Activated CD8-positive, alpha-beta memory T cell treated with anti-CD3 and anti-CD28 coated beads, Interleukin-2, amount 50 U/mL, for 1 hour (primary cell): ENCODE data around the gene PRDM8.

Experiments used
- DNase-seq: peaks from one replicate; pipeline ENCODE4 v3.0.0-alpha.2; 2020; ENCODE audit errors: extremely low read depth

PRDM8 gene

GRCh38 chr4:80183250-80184052, 13.9 kb upstream of the PRDM8 start:
- DNase-seq: no peak

- DNase-seq: peak; percentile 70
Observed at GRCh38 chr4:80184053-80184824, 13.1 kb upstream of the PRDM8 start.

DNA sequence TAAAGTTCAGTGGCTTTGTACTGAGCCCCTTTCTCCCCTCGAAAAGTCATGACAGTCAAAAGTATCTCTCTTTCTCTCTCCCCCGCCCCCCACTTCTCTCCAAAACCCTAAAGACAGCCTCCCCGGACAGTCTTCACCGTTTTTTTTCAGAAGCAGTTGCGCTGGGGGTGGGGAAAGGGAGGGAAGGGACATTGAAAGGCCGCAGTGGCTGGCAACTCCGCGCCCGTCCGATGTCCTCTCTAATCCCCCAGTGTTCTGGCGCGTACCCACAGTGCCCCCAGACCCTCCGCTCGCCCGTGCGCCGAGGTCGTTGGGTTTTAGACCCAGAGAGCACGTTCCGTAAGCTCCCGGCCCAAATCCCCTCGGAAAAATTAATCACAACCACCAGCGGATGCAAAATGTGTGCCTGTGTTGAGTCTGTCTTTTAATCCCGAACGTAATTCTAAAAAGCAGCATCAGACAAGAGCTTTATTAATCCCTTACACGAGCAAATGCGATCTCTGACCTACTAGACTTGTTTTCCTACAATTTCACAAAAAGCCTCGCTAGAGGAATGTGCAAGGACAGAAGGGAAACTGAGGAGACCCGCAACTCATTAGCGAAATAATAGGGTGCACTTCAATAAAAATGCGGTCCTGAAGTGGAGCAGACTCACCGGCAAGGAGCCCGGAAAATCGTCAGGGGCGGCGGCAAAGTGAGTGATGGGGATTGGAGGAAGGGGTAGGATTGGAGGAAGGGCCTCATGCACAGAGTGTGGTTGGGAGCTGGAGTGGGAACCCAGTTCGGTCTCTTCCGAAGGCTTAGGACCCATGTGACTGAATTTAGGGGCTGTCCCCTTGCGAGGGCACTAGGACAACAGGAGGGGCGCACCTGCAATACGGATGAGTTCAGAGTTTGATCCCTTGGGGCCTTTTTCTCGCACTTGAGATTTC, 12.2 kb upstream of the PRDM8 start:
- DNase-seq: no peak

GRCh38 chr4:80185787-80186548, 11.3 kb upstream of the PRDM8 start:
- DNase-seq: no peak

GRCh38 chr4:80186676-80187075, 10.6 kb upstream of the PRDM8 start:
- DNase-seq: no peak

DNA sequence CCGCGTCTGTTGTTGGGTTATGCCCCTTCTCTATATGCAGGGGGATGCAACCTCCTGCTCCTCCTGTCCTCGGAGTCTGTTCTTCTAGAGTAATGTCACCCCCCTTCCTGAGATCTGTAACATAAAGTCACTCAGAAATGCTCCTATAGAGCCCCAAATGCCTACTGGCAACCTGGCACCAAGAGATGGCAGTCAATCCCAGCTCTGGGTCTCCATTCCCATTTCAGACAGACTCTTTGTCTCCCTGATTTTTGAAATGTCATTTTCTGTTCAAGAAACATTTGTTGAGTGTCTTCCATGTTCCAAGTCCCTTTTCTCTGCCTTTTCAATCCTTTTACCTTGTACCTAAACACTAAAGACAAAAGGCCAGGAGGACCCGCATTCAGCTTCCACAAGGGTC, 9.6 kb upstream of the PRDM8 start:
- no peak for DNase-seq

DNA sequence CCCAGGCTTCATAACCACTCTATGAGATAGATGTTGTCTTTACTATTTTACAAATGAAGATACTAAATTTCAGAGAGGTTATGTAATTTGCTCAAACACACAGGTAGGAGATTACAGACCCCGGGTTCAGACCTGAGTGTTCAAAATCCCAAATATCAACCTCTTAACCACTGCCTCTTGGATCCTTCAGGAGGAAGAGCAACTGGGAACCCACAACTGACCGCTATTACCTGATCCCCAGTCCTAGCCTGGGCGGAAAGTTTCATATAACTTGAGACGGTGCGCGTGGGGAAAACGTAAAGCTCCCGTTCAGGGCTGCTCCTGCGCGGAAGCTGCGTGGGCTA, 8.9 kb upstream of the PRDM8 start:
- DNase-seq: no peak

DNA sequence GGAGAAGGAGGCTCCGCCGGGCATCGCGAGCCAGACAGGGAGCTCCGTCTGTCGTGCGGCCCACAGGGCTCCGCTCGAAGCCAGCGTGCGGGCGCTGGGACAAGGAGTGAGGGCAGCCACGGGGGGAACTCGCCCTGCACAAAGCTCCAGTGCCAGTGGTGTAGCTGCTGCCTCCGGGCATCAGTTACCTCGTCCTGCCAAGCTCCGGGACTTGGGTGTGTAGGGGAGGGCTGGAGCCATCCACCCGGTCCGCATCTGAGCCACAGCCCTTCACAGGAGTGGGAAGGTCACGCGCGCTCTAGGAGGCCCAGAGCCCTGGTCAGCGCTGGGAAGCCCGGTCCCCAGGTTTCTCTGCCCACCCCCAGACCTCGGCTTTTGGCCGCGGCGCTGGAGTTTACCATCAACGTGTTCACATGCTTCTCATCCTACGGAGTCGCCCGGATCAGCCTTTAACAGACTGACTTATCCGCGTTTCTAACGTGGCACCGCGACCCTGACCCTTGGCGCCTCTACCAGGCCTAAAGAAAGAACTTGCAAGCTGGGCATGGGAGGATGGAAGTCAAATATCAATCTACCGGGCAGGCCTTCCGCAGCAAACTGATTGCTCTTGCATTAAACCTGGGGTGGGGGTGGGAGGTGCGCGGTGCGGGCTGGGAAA, 8.4 kb upstream of the PRDM8 start:
- no peak for DNase-seq

DNA sequence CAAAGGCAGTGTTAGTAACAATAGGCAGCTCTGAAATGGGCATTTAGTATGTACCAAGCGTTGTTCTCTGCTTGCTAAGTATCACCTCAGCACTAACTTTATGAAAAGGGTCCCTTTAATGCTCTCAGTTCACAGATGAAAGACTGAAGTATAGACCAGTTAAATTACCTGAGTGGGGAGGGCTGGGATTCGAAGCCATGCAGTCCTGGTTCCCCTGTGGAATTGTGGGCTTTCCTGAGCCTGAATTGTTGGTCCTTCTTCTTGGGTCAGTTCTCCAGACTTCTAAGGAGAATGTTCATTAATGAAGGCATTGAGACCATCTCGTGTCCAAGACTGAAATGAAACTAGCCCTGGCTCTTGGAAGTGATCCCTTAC, 7.7 kb upstream of the PRDM8 start:
- DNase-seq: no peak

DNA sequence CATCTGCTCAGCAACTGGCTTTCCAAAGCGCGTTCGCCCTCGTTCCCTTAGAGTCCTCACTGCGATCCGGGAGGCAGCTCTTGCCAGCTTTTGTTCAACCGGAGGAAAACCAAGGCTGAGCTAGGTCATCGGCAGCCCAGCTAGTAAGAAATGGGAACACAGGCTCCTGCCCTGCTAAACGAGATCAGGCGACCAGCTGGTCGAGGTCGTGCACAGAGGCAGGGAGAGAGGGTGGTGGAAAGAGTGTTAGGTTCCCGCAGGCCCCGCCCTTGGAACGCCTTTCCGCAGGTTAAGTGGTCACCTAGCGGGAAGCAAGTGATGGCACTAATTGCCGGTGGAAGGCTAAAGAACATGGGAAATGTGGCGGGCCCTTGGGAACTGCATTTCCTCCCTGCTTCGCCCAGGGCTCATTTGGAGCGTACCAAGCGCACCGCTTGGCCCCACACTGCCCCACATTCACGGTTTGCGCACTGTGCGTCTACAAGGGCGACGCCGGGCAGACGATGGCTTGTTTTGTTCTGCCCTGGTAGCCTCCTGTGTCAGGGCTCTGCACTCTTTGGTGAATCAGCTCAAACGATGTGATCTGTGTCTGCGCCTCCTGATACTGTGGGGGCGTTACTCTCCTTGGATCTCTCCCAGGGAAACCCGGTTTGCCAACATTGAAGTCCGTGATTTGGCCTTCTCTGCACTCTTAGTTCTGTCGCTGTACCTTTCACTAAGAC, 7.2 kb upstream of the PRDM8 start:
- DNase-seq: no peak

- no peak for DNase-seq
Observed at GRCh38 chr4:80192252-80192866, 4.9 kb upstream of the PRDM8 start.

DNA sequence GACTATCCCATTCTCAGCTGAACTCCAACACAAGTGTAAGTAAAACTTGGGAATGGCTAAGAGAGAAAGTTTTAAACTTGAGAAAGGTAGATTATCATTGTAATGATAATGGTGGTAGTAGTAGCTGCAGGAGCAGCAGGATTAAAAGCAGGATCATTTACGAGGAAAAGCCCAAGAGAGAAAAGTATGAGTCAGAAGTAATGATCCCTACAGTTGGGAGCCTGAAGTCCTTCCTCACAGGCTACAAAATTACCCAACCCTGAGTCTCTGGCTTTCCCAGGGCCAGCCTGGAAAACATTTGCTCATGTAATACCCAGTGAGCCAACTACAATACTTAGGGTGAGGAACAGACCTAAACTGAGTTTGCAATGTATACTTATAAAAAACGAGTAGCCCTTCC, 4.4 kb upstream of the PRDM8 start:
- no peak for DNase-seq

GRCh38 chr4:80195441-80196140, 1.7 kb upstream of the PRDM8 start:
- DNase-seq: no peak

- DNase-seq: no peak
Observed at GRCh38 chr4:80196259-80196921, 913 bp upstream of the PRDM8 start.

- no peak for DNase-seq
Observed at GRCh38 chr4:80197601-80198440, 518 bp downstream of the PRDM8 start.

DNA sequence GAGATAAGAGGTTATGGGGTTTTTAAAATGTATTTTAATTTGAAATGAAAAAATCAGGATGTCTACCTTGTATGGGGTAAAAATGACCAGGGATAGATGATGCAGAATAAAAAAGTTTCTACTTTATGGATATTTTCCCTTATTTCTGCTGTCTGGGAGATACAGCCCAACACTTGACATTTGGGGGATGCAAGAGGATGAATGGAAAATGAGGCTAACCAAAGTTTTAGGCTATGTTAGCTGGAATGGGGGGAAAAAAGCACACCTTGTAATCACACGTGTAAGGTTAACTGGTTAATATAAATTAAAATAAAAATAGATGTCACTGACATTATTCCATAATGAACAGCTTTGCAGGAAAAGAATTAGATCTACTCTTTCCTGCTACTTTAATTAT, 1.1 kb downstream of the PRDM8 start:
- no peak for DNase-seq

- no peak for DNase-seq
Observed at GRCh38 chr4:80199004-80199560, 1.8 kb downstream of the PRDM8 start.

DNA sequence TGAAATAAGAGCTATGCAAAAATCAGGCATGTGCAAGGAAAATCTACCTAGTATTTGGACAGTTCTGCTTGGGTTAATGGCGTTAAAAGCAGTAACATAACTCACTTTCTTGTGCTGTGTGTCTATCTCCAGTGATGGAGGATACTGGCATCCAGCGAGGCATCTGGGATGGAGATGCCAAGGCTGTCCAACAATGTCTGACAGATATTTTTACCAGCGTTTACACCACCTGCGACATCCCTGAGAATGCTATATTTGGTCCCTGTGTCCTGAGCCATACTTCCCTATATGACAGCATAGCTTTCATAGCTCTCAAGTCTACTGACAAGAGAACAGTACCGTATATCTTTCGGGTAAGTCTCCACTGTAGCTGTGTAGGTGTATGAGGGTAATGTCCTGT, 2.6 kb downstream of the PRDM8 start:
- DNase-seq: no peak
